CD4-positive, alpha-beta T cell treated with Interleukin-17A for 4 hours (primary cell): ENCODE measurements around the gene PPM1L.

ENCODE experiments used
- DNase-seq: peaks from one replicate; pipeline ENCODE4 v3.0.0-alpha.2; 2020; ENCODE audit warnings: mixed read lengths

PPM1L gene

DNA sequence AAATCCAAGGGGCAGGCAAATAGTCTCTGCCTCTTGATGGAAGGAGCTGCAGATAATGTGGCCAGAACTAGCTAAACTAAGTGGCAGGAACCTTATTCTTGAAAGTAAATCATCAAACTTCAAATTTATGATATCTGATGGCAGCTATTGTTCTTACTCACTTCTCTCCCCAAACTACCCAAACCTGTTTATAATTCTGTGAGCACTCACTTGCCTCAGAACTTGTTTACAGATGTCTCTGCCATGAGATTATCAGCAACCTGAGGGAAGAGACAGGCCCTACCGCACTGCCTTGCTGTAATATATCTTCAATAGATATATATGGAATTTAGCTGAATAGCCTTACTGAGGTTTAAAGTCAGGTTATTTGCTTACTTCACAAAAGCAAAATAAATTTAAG, 351.3 kb downstream of the PPM1L start:
- DNase-seq: no peak

DNA sequence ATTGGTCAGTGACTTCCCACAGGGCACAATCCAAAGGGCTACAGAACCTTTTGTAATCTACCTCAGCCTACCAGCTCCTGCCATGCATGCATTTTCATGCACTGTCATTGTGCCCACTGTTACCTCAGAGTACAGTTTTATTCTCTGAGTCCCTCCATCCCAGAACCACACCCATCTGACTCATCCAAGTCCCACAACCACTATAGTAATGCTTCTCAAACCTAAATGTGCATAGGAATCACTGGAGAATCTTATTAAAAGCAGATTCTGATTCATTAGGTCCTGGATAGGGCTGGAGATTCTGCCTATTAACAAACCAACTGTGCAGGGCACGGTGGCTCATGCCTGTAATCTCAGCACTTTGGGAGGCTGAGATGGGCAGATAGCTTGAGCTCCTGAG, 352.8 kb downstream of the PPM1L start:
- DNase-seq: no peak

DNA sequence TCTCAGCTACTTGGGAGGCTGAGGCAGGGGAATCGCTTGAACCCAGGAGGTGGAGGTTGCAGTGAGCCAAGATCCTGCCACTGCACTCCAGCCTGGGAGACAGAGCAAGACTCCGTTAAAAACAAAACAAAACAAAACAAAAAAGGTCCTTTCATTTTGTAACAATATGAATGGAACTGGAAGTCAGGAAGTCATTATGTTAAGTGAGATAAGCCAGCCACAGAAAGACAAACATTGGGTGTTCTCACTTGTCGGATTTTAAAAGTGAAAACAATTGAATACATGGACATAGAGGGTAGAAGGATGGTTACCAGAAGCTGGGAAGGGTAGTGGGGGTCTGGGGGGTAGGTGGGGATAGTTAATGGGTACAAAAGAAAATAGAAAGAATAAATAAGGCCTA, 361.6 kb downstream of the PPM1L start:
- DNase-seq: no peak

DNA sequence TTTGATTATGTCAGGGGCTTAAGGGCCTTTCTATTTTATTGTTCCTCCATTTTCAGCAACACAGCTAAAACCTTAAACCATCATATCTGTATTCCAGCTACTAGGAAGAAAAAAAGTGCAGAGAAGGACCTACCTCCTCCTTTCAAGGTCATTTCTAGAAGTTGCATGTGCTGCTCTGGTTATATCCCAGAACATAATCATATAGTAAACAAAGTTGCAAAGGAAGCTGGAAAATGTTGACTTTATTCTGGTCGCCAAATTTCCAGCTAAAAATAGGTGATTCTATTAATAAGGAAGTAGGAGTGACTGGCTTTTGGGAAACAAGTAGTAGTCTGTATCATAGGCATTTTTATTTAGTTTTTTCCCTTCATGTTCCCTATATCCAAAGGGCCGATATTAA, 370.5 kb downstream of the PPM1L start:
- DNase-seq: no peak
